Activated CD4-positive, alpha-beta T cell treated with anti-CD3 and anti-CD28 coated beads, Interleukin-2, amount 50 U/mL, for 4 hours (primary cell): ENCODE data around the gene CDC42BPB.
"Not testable (repeated sequence)": the region's sequence is repeated elsewhere in the genome, so short reads cannot be mapped to it uniquely, and the experiment has no call there.

ENCODE experiments used
- DNase-seq, 2 experiments: peaks; one replicate each; pipeline ENCODE4 v3.0.0-alpha.2; 2020

The CDC42BPB gene

GRCh38 chr14:103073367-103073875 lies 16.1 kb upstream of the CDC42BPB start:
- no peak for DNase-seq

GRCh38 chr14:103072595-103073366 lies 15.4 kb upstream of the CDC42BPB start:
- DNase-seq, result no peak

GRCh38 chr14:103071544-103072251 lies 14.3 kb upstream of the CDC42BPB start:
- no peak for DNase-seq

GRCh38 chr14:103070971-103071542 lies 13.7 kb upstream of the CDC42BPB start:
- no peak for DNase-seq

GRCh38 chr14:103070263-103070885 lies 13.0 kb upstream of the CDC42BPB start:
- no peak for DNase-seq

GRCh38 chr14:103068351-103069073 lies 11.2 kb upstream of the CDC42BPB start:
- DNase-seq, result no peak

GRCh38 chr14:103067231-103067954 lies 10.0 kb upstream of the CDC42BPB start:
- DNase-seq, result no peak

GRCh38 chr14:103066399-103066798 lies 9.1 kb upstream of the CDC42BPB start:
- DNase-seq, result no peak

GRCh38 chr14:103065861-103066260 lies 8.5 kb upstream of the CDC42BPB start:
- DNase-seq, result no peak

GRCh38 chr14:103064978-103065377 lies 7.6 kb upstream of the CDC42BPB start:
- DNase-seq, result no peak

GRCh38 chr14:103064436-103064835 lies 7.1 kb upstream of the CDC42BPB start:
- DNase-seq, result no peak

- no peak for DNase-seq
Observed at GRCh38 chr14:103061482-103061976, 4.2 kb upstream of the CDC42BPB start.

GRCh38 chr14:103059556-103059955 lies 2.2 kb upstream of the CDC42BPB start:
- DNase-seq, result no peak

GRCh38 chr14:103058164-103059055 lies 1.1 kb upstream of the CDC42BPB start:
- DNase-seq, result no peak

- DNase-seq, result no peak
Observed at GRCh38 chr14:103057028-103057371, 349 bp downstream of the CDC42BPB start.

- DNase-seq, result no peak
Observed at GRCh38 chr14:103056322-103057027, 874 bp downstream of the CDC42BPB start.

GRCh38 chr14:103055695-103056094 lies 1.7 kb downstream of the CDC42BPB start:
- DNase-seq, result no peak

GRCh38 chr14:103052407-103052806 lies 4.9 kb downstream of the CDC42BPB start:
- DNase-seq, result no peak

GRCh38 chr14:103050935-103051334 lies 6.4 kb downstream of the CDC42BPB start:
- no peak for DNase-seq

GRCh38 chr14:103047453-103047852 lies 9.9 kb downstream of the CDC42BPB start:
- not testable (repeated sequence) for DNase-seq
